Upper lobe of left lung (tissue), 6 donors: ENCODE data around the gene PKD2L1. TPM values are rescaled to one million over a fixed set of nuclear protein-coding genes. Genes with fewer than 3 reads are reported as not detected.

ENCODE experiments used
- ATAC-seq, 2 donors: fragments of 200-7000 bp; cut with Tn5 transposase; one replicate each; pipeline ENCODE4 v1.9.1; 2022; ENCODE audit warnings: mild to moderate bottlenecking in 2 of 2, moderate library complexity in 2 of 2; ENCODE audit not compliant: low FRiP score in 2 of 2
- DNase-seq, 2 donors: peaks; one replicate each; pipeline ENCODE4 v3.0.0-alpha.2; 2019 to 2020
- H3K27ac ChIP-seq, 4 donors: fragments of 200-600 bp; sonication (generic); one replicate each; pipeline ENCODE4 v1.5.1; 2016 to 2019
- H3K27me3 ChIP-seq, 4 donors: fragments of 200-600 bp; sonication (generic); one replicate each; pipeline ENCODE4 v1.5.1; 2017 to 2019
- H3K36me3 ChIP-seq, 4 donors: fragments of 200-600 bp; sonication (generic); one replicate each; pipeline ENCODE4 v1.5.1; 2016 to 2019
- H3K4me1 ChIP-seq, 4 donors: fragments of 200-600 bp; sonication (generic); one replicate each; pipeline ENCODE4 v1.5.1; 2018 to 2019
- H3K4me3 ChIP-seq, 4 donors: fragments of 200-600 bp; sonication (generic); one replicate each; pipeline ENCODE4 v1.5.1; 2017 to 2019; ENCODE audit warnings: mild to moderate bottlenecking in 2 of 4, moderate library complexity in 1 of 4
- H3K9me3 ChIP-seq, 4 donors: fragments of 200-600 bp; sonication (generic); one replicate each; pipeline ENCODE4 v1.5.1; 2018 to 2019
- EP300 ChIP-seq, 4 donors: sonication (generic); formaldehyde crosslinking; IDR thresholded peaks; one replicate each; pipeline ENCODE4 v1.5.1; 2017; ENCODE audit warnings: antibody characterized with exemption in 4 of 4, control low read depth in 2 of 4
- POLR2A ChIP-seq, 4 donors: fragments of 450-650 bp; IDR thresholded peaks; one replicate each; pipeline ENCODE4 v1.5.1; 2016 to 2017; ENCODE audit warnings: antibody characterized with exemption in 4 of 4, mild to moderate bottlenecking in 2 of 4
- POLR2AphosphoS5 ChIP-seq, 2 donors: sonication (generic); formaldehyde crosslinking; IDR thresholded peaks; one replicate each; pipeline ENCODE4 v1.5.1; 2017; ENCODE audit warnings: antibody characterized with exemption in 2 of 2
- WGBS, 2 donors: methylation state at CpG; one replicate each; pipeline ENCODE4 v1.1.5; 2017 to 2018; 5-methylcytosine and 5-hydroxymethylcytosine counted together
- total RNA-seq, 6 donors: library from RNA; depleted of rRNA in 4 of 6; stranded (reverse); fragments of >200 nt in 4 of 6; gene quantifications; one replicate each; pipeline versions ENCODE4 v1.1.0 to v1.2.1, GENCODE V29; 2016 to 2021
- TF ChIP-seq, protein P1 (sequence below), 6 experiments: fragments of 450-650 bp in 4 of 6; fragments of 200-600 bp in 2 of 6; sonication (generic) in 2 of 6; IDR thresholded peaks; one replicate each; pipeline ENCODE4 v1.5.1; 2016 to 2019; ENCODE audit warnings: antibody characterized with exemption in 6 of 6
- donor health status: DM: no; HTN: no; CAD: no; lungs with moderate emphysema.
- donor health status: DM: no; HTN: yes; CAD: no; lungs with severe emphysema.

PKD2L1 gene
- total RNA-seq, 6 donors from 2014 or later: 0.61 to 8.4 (median 2.0) TPM

- H3K4me3 ChIP-seq: no peak overlapping the region
- no peak for DNase-seq
- TF ChIP-seq, protein P1, sequence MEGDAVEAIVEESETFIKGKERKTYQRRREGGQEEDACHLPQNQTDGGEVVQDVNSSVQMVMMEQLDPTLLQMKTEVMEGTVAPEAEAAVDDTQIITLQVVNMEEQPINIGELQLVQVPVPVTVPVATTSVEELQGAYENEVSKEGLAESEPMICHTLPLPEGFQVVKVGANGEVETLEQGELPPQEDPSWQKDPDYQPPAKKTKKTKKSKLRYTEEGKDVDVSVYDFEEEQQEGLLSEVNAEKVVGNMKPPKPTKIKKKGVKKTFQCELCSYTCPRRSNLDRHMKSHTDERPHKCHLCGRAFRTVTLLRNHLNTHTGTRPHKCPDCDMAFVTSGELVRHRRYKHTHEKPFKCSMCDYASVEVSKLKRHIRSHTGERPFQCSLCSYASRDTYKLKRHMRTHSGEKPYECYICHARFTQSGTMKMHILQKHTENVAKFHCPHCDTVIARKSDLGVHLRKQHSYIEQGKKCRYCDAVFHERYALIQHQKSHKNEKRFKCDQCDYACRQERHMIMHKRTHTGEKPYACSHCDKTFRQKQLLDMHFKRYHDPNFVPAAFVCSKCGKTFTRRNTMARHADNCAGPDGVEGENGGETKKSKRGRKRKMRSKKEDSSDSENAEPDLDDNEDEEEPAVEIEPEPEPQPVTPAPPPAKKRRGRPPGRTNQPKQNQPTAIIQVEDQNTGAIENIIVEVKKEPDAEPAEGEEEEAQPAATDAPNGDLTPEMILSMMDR (IDR thresholded peaks at IDR 0.05): no peak
- TF ChIP-seq EP300 (IDR thresholded peaks at IDR 0.05): no peak
- TF ChIP-seq POLR2AphosphoS5 (IDR thresholded peaks at IDR 0.05): no peak
- TF ChIP-seq POLR2A (IDR thresholded peaks at IDR 0.05): no peak
- no peak for ATAC-seq
- H3K27me3 ChIP-seq: no peaks in the 10 kb centered on the region
- H3K27ac ChIP-seq: no peak overlapping the region
- H3K9me3 ChIP-seq: no peaks in the 10 kb centered on the region
- 74 to 77% methylated on average over 6 of the region's 6 CpGs for WGBS, 2 donors
- peaks cover 2 to 24% (median 13%) of the 10 kb centered on the region in 4 donors for H3K36me3 ChIP-seq
- H3K4me1 ChIP-seq: peaks cover 3 to 22% (median 14%) of the 10 kb centered on the region in 4 donors
Observed at GRCh38 chr10:100360234-100360633, 30.2 kb upstream of the PKD2L1 start.

- no peak overlapping the region for H3K4me3 ChIP-seq
- no peak for DNase-seq
- TF ChIP-seq, protein P1 (IDR thresholded peaks at IDR 0.05): no peak
- TF ChIP-seq POLR2AphosphoS5 (IDR thresholded peaks at IDR 0.05): no peak
- no peak for TF ChIP-seq POLR2A (IDR thresholded peaks at IDR 0.05)
- no peak for TF ChIP-seq EP300 (IDR thresholded peaks at IDR 0.05)
- no peak for ATAC-seq
- WGBS, 2 donors: 45 to 54% methylated on average over 3 of the region's 3 CpGs
- no peaks in the 10 kb centered on the region for H3K27me3 ChIP-seq
- peaks cover 0 to 16% (median 9%) of the 10 kb centered on the region in 4 donors for H3K4me1 ChIP-seq
- no peak overlapping the region for H3K27ac ChIP-seq
- no peaks in the 10 kb centered on the region for H3K9me3 ChIP-seq
- H3K36me3 ChIP-seq: peaks cover 2 to 29% (median 17%) of the 10 kb centered on the region in 4 donors
Observed at GRCh38 chr10:100359529-100360150, 29.6 kb upstream of the PKD2L1 start.

GRCh38 chr10:100359030-100359432 is 29.0 kb upstream of the PKD2L1 start:
- H3K27me3 ChIP-seq: no peaks in the 10 kb centered on the region
- ATAC-seq (no peak), DNase-seq (no peak)
- no peak overlapping the region for H3K4me3 ChIP-seq
- TF ChIP-seq EP300 (IDR thresholded peaks at IDR 0.05): no peak
- TF ChIP-seq, protein P1 (IDR thresholded peaks at IDR 0.05): no peak
- TF ChIP-seq POLR2A (IDR thresholded peaks at IDR 0.05): no peak
- TF ChIP-seq POLR2AphosphoS5 (IDR thresholded peaks at IDR 0.05): no peak
- WGBS, 2 donors: 54 to 71% methylated on average over 2 of the region's 2 CpGs
- H3K9me3 ChIP-seq: no peaks in the 10 kb centered on the region
- peaks cover 3 to 35% (median 20%) of the 10 kb centered on the region in 4 donors for H3K36me3 ChIP-seq
- no peak overlapping the region for H3K27ac ChIP-seq
- peaks cover 0 to 10% (median 6%) of the 10 kb centered on the region in 4 donors for H3K4me1 ChIP-seq

DNA sequence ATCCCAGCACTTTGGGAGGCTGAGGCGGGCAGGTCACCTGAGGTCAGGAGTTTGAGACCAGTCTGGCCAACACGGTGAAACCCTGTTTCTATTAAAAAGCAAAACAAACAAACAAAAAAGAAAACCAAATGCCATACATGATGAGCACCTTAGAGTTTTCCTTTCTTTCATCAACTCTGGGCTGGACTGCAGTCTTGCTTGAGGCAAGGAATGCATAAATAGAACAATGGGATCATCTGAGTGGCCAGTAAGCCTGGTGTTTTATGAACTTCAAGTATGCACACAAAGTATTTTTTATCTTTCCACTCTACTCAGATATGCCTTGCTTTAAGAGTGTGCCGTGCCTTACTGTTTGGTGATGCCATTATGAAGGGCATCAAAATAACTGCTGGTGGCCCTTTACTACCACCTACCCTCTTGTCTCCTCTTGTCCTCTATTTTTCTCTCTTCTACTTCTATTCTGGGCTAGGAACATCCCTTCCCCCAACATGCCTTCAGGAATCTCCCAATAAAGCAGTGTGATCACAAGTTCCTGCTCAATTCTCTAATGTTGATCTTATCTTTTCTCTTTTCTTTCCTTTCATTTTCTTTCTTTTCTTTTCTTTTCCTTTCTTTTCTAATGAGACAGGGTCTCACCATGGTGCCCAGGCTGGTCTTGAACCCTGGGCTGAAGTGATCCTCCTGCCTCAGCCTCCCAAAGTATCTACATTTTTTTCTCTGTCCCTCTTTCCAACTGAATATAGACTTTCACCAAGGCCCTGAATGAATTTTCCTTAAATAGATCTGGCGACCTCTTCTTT is 27.2 kb upstream of the PKD2L1 start:
- peaks cover 0 to 12% (median 6%) of the 10 kb centered on the region in 4 donors for H3K4me1 ChIP-seq
- WGBS, 2 donors: 74 to 88% methylated on average over 4 of the region's 4 CpGs
- no peaks in the 10 kb centered on the region for H3K9me3 ChIP-seq
- H3K27ac ChIP-seq: no peak overlapping the region
- DNase-seq (no peak), ATAC-seq (no peak)
- H3K36me3 ChIP-seq: peaks cover 5 to 50% (median 22%) of the 10 kb centered on the region in 4 donors
- TF ChIP-seq POLR2AphosphoS5 (IDR thresholded peaks at IDR 0.05) (no peak), EP300 (IDR thresholded peaks at IDR 0.05) (no peak), POLR2A (IDR thresholded peaks at IDR 0.05) (no peak)
- TF ChIP-seq, protein P1 (IDR thresholded peaks at IDR 0.05): no peak
- no peaks in the 10 kb centered on the region for H3K27me3 ChIP-seq
- H3K4me3 ChIP-seq: no peak overlapping the region
